Activated naive CD8-positive, alpha-beta T cell treated with anti-CD3 and anti-CD28 coated beads, Interleukin-2, amount 10 ng/mL, durations not matched to agents 7 days and 5 days (primary cell): ENCODE measurements around the gene FOXK1. TPM values are rescaled to one million over a fixed set of nuclear protein-coding genes. Genes with fewer than 3 reads are reported as not detected.

Experiments used
- ATAC-seq: fragments of 150-1000 bp; cut with Tn5 transposase; one replicate; pipeline ENCODE4 v1.10.0; 2021; ENCODE audit warnings: low read depth, moderate library complexity
- POLR2A ChIA-PET: fragments of 350-600 bp; sonication (Branson Sonifier 250); formaldehyde crosslinking; loops from one replicate; lab custom pipeline; 2021; ENCODE audit warnings: antibody characterized with exemption; lab: Charles Lee
- DNase-seq: peaks from one replicate; pipeline ENCODE4 v3.0.0; 2021
- H3K27ac Mint-ChIP-seq: one replicate; pipeline ENCODE4 v1.8.0; 2022; ENCODE audit warnings: mild to moderate bottlenecking, mixed read lengths
- H3K27me3 Mint-ChIP-seq: one replicate; pipeline ENCODE4 v1.8.0; 2022; ENCODE audit warnings: mild to moderate bottlenecking, moderate library complexity, mixed read lengths
- H3K36me3 Mint-ChIP-seq: one replicate; pipeline ENCODE4 v1.8.0; 2021; ENCODE audit warnings: mild to moderate bottlenecking, mixed read lengths
- H3K4me1 Mint-ChIP-seq: one replicate; pipeline ENCODE4 v1.8.0; 2021; ENCODE audit warnings: mixed read lengths
- H3K4me3 Mint-ChIP-seq: one replicate; pipeline ENCODE4 v1.8.0; 2022; ENCODE audit warnings: mild to moderate bottlenecking, moderate library complexity, mixed read lengths
- H3K9me3 Mint-ChIP-seq: one replicate; pipeline ENCODE4 v1.8.0; 2021; ENCODE audit warnings: mixed read lengths
- microRNA-seq: library from miRNA; unstranded; fragments of <30 nt; microRNA quantifications from one replicate; pipeline ENCODE4 v1.2.0, GENCODE V29; 2022
- total RNA-seq, 2 experiments: library from RNA; stranded (reverse); gene quantifications; one replicate each; pipeline ENCODE4 v1.2.3, GENCODE V29; 2021

Gene FOXK1
- total RNA-seq, 2 experiments from 2014 or later: 41.7 to 42.1 TPM

DNA sequence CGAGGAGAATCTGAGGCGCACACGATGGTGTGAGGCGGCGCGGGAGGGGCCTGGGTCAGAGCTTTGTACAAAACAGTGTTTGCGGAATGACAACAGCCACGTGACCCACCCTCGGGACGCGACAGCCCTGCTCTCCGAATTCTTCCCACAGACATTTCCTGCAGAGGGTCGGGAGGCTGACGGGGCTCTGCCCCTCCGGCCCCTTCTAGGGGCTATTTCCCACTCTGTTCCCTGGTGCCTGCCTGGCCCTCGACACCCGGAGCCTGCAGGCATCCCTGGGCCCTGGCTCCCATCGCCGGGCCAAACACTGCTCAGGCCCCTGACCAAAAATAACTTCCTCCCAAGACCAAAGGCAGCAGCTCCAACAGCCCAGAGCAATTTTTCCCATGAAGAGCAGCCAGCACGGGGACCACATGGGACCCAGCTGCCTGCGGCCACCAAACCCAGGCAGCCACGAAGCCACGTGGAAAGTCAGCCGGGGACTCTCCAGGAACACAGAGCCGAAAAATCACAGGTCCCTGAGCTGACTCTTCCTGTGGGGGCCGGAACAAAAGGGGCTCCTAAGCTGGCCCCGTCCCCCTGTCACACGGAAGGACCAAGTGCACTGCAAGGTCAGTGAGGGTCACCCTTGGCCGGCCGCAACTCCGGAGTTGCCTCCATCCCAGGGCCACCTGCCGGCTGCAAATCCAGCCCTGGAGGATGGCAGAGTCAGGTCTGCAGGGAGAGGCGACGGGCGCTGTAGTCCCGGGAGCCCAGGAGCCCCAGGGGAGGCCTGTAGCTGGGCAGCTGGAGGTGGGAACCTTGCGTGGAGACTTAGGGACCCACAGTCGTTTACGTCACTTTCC lies 137.7 kb downstream of the FOXK1 start:
- Mint-ChIP-seq H3K4me1 (no peaks in the 10 kb centered on the region), H3K4me3 (no peak overlapping the region), H3K36me3 (no peaks in the 10 kb centered on the region), H3K9me3 (no peaks in the 10 kb centered on the region), H3K27ac (no peak overlapping the region), H3K27me3 (no peaks in the 10 kb centered on the region)
- no peak for ATAC-seq
- DNase-seq: no peak
- POLR2A ChIA-PET: no interaction called here

DNA sequence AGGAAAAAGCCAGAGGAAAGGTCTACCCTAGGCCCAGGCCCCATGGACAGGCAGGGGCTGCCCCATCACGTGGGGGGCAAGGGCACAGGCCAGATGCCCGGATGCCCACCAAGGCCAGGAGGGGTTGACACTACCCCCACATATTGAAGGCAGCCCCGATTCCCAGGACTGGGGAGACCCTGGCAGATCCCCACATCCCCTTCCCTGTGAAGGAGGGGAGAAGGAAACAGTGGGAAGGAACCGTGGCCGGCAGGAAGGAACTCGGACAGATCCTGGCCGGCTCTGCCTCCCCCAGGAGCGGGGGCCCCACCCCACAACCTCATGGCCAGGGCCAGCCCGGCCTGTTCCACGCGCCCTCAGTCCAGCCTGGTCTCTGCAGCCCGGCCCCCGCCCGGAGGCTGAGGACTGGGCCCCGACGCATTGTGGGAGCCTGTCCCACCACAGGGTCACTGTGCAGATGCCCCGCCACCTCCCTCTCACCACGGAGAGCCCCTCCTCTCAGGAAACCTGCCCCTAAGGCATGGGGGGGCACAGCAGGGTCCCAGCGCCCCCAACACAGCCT lies 138.4 kb downstream of the FOXK1 start:
- H3K27ac Mint-ChIP-seq: no peak overlapping the region
- H3K27me3 Mint-ChIP-seq: no peaks in the 10 kb centered on the region
- no peaks in the 10 kb centered on the region for H3K9me3 Mint-ChIP-seq
- H3K4me3 Mint-ChIP-seq: no peak overlapping the region
- H3K36me3 Mint-ChIP-seq: no peaks in the 10 kb centered on the region
- no peaks in the 10 kb centered on the region for H3K4me1 Mint-ChIP-seq
- POLR2A ChIA-PET: no interaction called here
- DNase-seq (no peak), ATAC-seq (no peak)

Small RNAs within 50 kb of the gene (microRNA-seq; reads per million reads assigned to microRNA genes)
- not detected for gene MIR4656

Other genes with a start within 250 kb of the FOXK1 start
- gene AP5Z1, start 93.3 kb downstream of the FOXK1 start, total RNA-seq: 10 to 100 TPM; 70.1 to 74.6 TPM
- gene PAPOLB, start 179.7 kb downstream of the FOXK1 start, total RNA-seq: not detected
- gene RADIL, start 201.4 kb downstream of the FOXK1 start, total RNA-seq: under 1 TPM; 0.17 to 0.28 TPM